DOHH2 (cell line): ENCODE data around the gene SLCO6A1.

Experiments
- H3F3A ChIP-seq: fragments of 200-600 bp; sonication (generic), shearing (Covaris generic); 2 replicates; pipeline ENCODE4 v1.6.0; 2016; ENCODE audit warnings: antibody characterized with exemption, mild to moderate bottlenecking; ENCODE audit not compliant: control insufficient read depth, insufficient read depth
- H3K27ac ChIP-seq: fragments of 200-600 bp; sonication (generic); 2 replicates; pipeline ENCODE4 v1.5.1; 2014; ENCODE audit warnings: low read depth, mild to moderate bottlenecking, low read length, moderate library complexity
- H3K27me3 ChIP-seq: fragments of 200-600 bp; sonication (generic); 2 replicates; pipeline ENCODE4 v1.6.1; 2014; ENCODE audit warnings: mild to moderate bottlenecking, low read length, mixed read lengths; ENCODE audit not compliant: control insufficient read depth
- H3K36me3 ChIP-seq: fragments of 200-600 bp; sonication (generic); 2 replicates; pipeline ENCODE4 v1.6.1; 2014; ENCODE audit warnings: mild to moderate bottlenecking, low read length, moderate library complexity, mixed read lengths; ENCODE audit not compliant: control insufficient read depth
- H3K4me1 ChIP-seq: fragments of 200-600 bp; sonication (generic); 2 replicates; pipeline ENCODE4 v1.6.1; 2014; ENCODE audit warnings: mild to moderate bottlenecking, low read length, mixed read lengths; ENCODE audit not compliant: control insufficient read depth
- H3K4me2 ChIP-seq: fragments of 200-600 bp; sonication (generic); 2 replicates; pipeline ENCODE4 v1.6.0; 2014; ENCODE audit warnings: mild to moderate bottlenecking, low read length, moderate library complexity
- H3K4me3 ChIP-seq: fragments of 200-600 bp; sonication (generic); 2 replicates; pipeline ENCODE4 v1.5.1; 2014; ENCODE audit warnings: mild to moderate bottlenecking, low read length, mixed read lengths
- H3K79me2 ChIP-seq: fragments of 200-600 bp; sonication (generic); 2 replicates; pipeline ENCODE4 v1.6.1; 2014; ENCODE audit warnings: mild to moderate bottlenecking, low read length, mixed read lengths; ENCODE audit not compliant: control insufficient read depth
- H3K9me2 ChIP-seq: fragments of 200-600 bp; sonication (generic); replicated peaks from 2 replicates; pipeline ENCODE4 v1.6.1; 2014; ENCODE audit warnings: mild to moderate bottlenecking, low read length, mixed read lengths; ENCODE audit not compliant: control insufficient read depth
- H3K9me3 ChIP-seq: fragments of 200-600 bp; sonication (generic); 2 replicates; pipeline ENCODE4 v1.6.1; 2014; ENCODE audit warnings: antibody characterized with exemption, low read length, mixed read lengths; ENCODE audit not compliant: control insufficient read depth, insufficient read depth
- H4K20me1 ChIP-seq: fragments of 200-600 bp; sonication (generic); 2 replicates; pipeline ENCODE4 v1.6.0; 2014; ENCODE audit warnings: low read depth, mild to moderate bottlenecking, antibody characterized with exemption, low read length, moderate library complexity; ENCODE audit not compliant: control insufficient read depth, insufficient read depth
- CTCF ChIP-seq: fragments of 200-600 bp; sonication (generic); IDR thresholded peaks from one replicate; pipeline ENCODE4 v1.5.1; 2014; ENCODE audit warnings: antibody characterized with exemption, mild to moderate bottlenecking, low read depth, low read length; ENCODE audit not compliant: poor library complexity, severe bottlenecking
- EZH2phosphoT487 ChIP-seq: fragments of 200-600 bp; sonication (generic); IDR thresholded peaks from 2 replicates; pipeline ENCODE4 v1.6.1; 2017; ENCODE audit warnings: borderline replicate concordance, mild to moderate bottlenecking, antibody characterized with exemption, low read length, moderate library complexity, mixed read lengths

The SLCO6A1 gene

GRCh38 chr5:102542057-102542456 lies 43.3 kb upstream of the SLCO6A1 start:
- no peaks in the 10 kb centered on the region for H3K4me1 ChIP-seq

GRCh38 chr5:102539996-102540728 lies 41.4 kb upstream of the SLCO6A1 start:
- Histone ChIP-seq H3K4me2 (no peak overlapping the region), H3K9me2 (no peaks in the 10 kb centered on the region), H3F3A (no peaks in the 10 kb centered on the region), H3K27me3 (no peaks in the 10 kb centered on the region), H4K20me1 (no peaks in the 10 kb centered on the region), H3K27ac (no peak overlapping the region), H3K36me3 (no peaks in the 10 kb centered on the region), H3K4me1 (no peaks in the 10 kb centered on the region), H3K9me3 (no peaks in the 10 kb centered on the region), H3K79me2 (no peaks in the 10 kb centered on the region), H3K4me3 (no peak overlapping the region)
- no peak for TF ChIP-seq CTCF
- no peak for TF ChIP-seq EZH2phosphoT487

More at GRCh38 chr5:102542057-102542456, 43.3 kb upstream of the SLCO6A1 start:
- H3K9me2 ChIP-seq, result no peaks in the 10 kb centered on the region
- H3K36me3 ChIP-seq, result no peaks in the 10 kb centered on the region
- H3K9me3 ChIP-seq, result no peaks in the 10 kb centered on the region
- H3K4me2 ChIP-seq, result no peak overlapping the region
- H4K20me1 ChIP-seq, result no peaks in the 10 kb centered on the region
- no peak overlapping the region for H3K27ac ChIP-seq
- no peaks in the 10 kb centered on the region for H3K79me2 ChIP-seq
- no peak for TF ChIP-seq EZH2phosphoT487
- TF ChIP-seq CTCF, result no peak
- H3K4me3 ChIP-seq, result no peak overlapping the region
- H3F3A ChIP-seq, result no peaks in the 10 kb centered on the region
- H3K27me3 ChIP-seq, result no peaks in the 10 kb centered on the region

GRCh38 chr5:102539562-102539961 lies 40.8 kb upstream of the SLCO6A1 start:
- Histone ChIP-seq H3K27me3 (no peaks in the 10 kb centered on the region), H3K9me3 (no peaks in the 10 kb centered on the region), H3K4me2 (no peak overlapping the region), H3K4me1 (no peaks in the 10 kb centered on the region), H3F3A (no peaks in the 10 kb centered on the region), H3K27ac (no peak overlapping the region), H3K36me3 (no peaks in the 10 kb centered on the region), H3K4me3 (no peak overlapping the region), H4K20me1 (no peaks in the 10 kb centered on the region), H3K9me2 (no peaks in the 10 kb centered on the region), H3K79me2 (no peaks in the 10 kb centered on the region)
- TF ChIP-seq CTCF (no peak), EZH2phosphoT487 (no peak)
